CD4-positive, alpha-beta T cell (primary cell): ENCODE results near the gene FYCO1. TPM values are rescaled to one million over a fixed set of nuclear protein-coding genes. Genes with fewer than 3 reads are reported as not detected.

Experiments
- ATAC-seq: fragments of 200-7000 bp; cut with Tn5 transposase; one replicate; pipeline ENCODE4 v1.10.0; 2022; ENCODE audit warnings: mild to moderate bottlenecking; ENCODE audit not compliant: poor library complexity
- CTCF ChIA-PET: fragments of 350-600 bp; sonication (Branson Sonifier 250); formaldehyde crosslinking; loops from one replicate; lab custom pipeline; 2021; ENCODE audit warnings: antibody characterized with exemption, inconsistent platforms; lab: Charles Lee
- POLR2A ChIA-PET: fragments of 350-600 bp; sonication (Branson Sonifier 250); formaldehyde crosslinking; loops from one replicate; lab custom pipeline; 2021; ENCODE audit warnings: antibody characterized with exemption, inconsistent platforms; lab: Charles Lee
- DNase-seq, 14 experiments: peaks; one replicate each; pipeline ENCODE4 v3.0.0-alpha.2; 2013 to 2020; ENCODE audit warnings: mixed read lengths in 2 of 14
- H3K27ac ChIP-seq, 2 donors: one replicate each; pipeline versions ENCODE4 v1.5.1 to v1.7.0; 2013; ENCODE audit warnings: low read length in 2 of 2, low read depth in 1 of 2, mild to moderate bottlenecking in 1 of 2
- H3K27me3 ChIP-seq, 2 experiments: 1 replicate in 1 of 2; 2 replicates in 1 of 2; pipeline versions ENCODE4 v1.6.1 to v1.7.0; 2013; ENCODE audit warnings: low read length in 2 of 2, control low read depth in 1 of 2, mild to moderate bottlenecking in 1 of 2, moderate library complexity in 1 of 2; ENCODE audit not compliant: insufficient read depth in 2 of 2, control insufficient read depth in 1 of 2
- H3K36me3 ChIP-seq: one replicate; pipeline ENCODE4 v1.6.1; 2013; ENCODE audit warnings: low read length, control low read depth; ENCODE audit not compliant: insufficient read depth
- H3K4me1 ChIP-seq: one replicate; pipeline ENCODE4 v1.6.1; 2013; ENCODE audit warnings: low read length, control low read depth; ENCODE audit not compliant: insufficient read depth
- H3K4me3 ChIP-seq: one replicate; pipeline ENCODE4 v1.5.1; 2013; ENCODE audit warnings: mild to moderate bottlenecking, low read length, moderate library complexity
- H3K9me3 ChIP-seq, 2 experiments: 1 replicate in 1 of 2; 2 replicates in 1 of 2; pipeline versions ENCODE4 v1.6.1 to v1.7.0; 2013; ENCODE audit warnings: low read length in 2 of 2, mild to moderate bottlenecking in 2 of 2, control low read depth in 1 of 2, moderate library complexity in 1 of 2; ENCODE audit not compliant: control insufficient read depth in 1 of 2, insufficient read depth in 1 of 2
- H3K27ac Mint-ChIP-seq: one replicate; pipeline ENCODE4 v1.8.0; 2020; ENCODE audit warnings: mixed read lengths
- H3K27me3 Mint-ChIP-seq: one replicate; pipeline ENCODE4 v1.8.0; 2021; ENCODE audit warnings: mixed read lengths
- H3K36me3 Mint-ChIP-seq: one replicate; pipeline ENCODE4 v1.8.0; 2021; ENCODE audit warnings: low read depth, mixed read lengths
- H3K4me1 Mint-ChIP-seq: one replicate; pipeline ENCODE4 v1.8.0; 2021; ENCODE audit warnings: low read depth, mixed read lengths
- H3K4me3 Mint-ChIP-seq: one replicate; pipeline ENCODE4 v1.8.0; 2020; ENCODE audit warnings: mild to moderate bottlenecking, mixed read lengths
- H3K9me3 Mint-ChIP-seq: one replicate; pipeline ENCODE4 v1.8.0; 2020; ENCODE audit warnings: mixed read lengths
- CTCF ChIP-seq: fragments of 200-600 bp; IDR thresholded peaks from one replicate; pipeline ENCODE4 v1.8.0; 2022; ENCODE audit warnings: antibody characterized with exemption, mild to moderate bottlenecking
- intact Hi-C, 2 experiments: fragments of 100-400 bp; cut with DNase I in 1 of 2; cut with micrococcal nuclease in 1 of 2; formaldehyde crosslinking; loops; one replicate each; pipeline versions ENCODE4 v1.15.1 to v1.9.0; 2023 to 2025; cut with DNase I, micrococcal nuclease
- total RNA-seq, 174 experiments: library from RNA in 2 of 174; stranded (reverse) in 2 of 174; gene quantifications; one replicate each; pipeline ENCODE4 v1.2.3 and lab custom pipeline; 2021 to 2026

FYCO1 gene
- total RNA-seq, 2 experiments from 2014 or later, result 17.4 to 20.1 TPM

- peaks cover 63% of the 10 kb centered on the region for H3K4me1 Mint-ChIP-seq
- no peaks in the 10 kb centered on the region for H3K9me3 Mint-ChIP-seq
- Histone ChIP-seq H3K9me3 (no peaks in the 10 kb centered on the region), H3K4me1 (peaks cover 62% of the 10 kb centered on the region), H3K27me3 (no peaks in the 10 kb centered on the region), H3K4me3 (no peak overlapping the region), H3K27ac (no peak overlapping the region), H3K36me3 (peaks cover 60% of the 10 kb centered on the region)
- ChIA-PET CTCF (interaction anchor here (0.7 to 2.2 kb wide), 5 partner anchors 12 to 99 kb away, joined by 3 to 5 read pairs (median 3); no protein-coding TSS in a partner anchor), POLR2A (interaction anchor here (1.1 kb wide), 2 partner anchors 14 to 29 kb away, joined by 3 read pairs; no protein-coding TSS in a partner anchor)
- peak; percentile 14 for ATAC-seq
- intact Hi-C loops, result loop anchor here in 1 of 2 experiments (1.0 kb wide), 1 partner anchor 15 kb away; the partner anchor contains the start of gene FYCO1
- peak in 1 of 14 experiments; percentile 31 for DNase-seq
- peaks cover 94% of the 10 kb centered on the region for H3K36me3 Mint-ChIP-seq
- H3K27me3 Mint-ChIP-seq, result no peaks in the 10 kb centered on the region
- peak overlapping the region; percentile 56 for H3K27ac Mint-ChIP-seq
- H3K4me3 Mint-ChIP-seq, result no peak overlapping the region
- no peak for TF ChIP-seq CTCF
These were observed 15.3 kb downstream of the FYCO1 start for GRCh38 chr3:45980229-45980813.

DNA sequence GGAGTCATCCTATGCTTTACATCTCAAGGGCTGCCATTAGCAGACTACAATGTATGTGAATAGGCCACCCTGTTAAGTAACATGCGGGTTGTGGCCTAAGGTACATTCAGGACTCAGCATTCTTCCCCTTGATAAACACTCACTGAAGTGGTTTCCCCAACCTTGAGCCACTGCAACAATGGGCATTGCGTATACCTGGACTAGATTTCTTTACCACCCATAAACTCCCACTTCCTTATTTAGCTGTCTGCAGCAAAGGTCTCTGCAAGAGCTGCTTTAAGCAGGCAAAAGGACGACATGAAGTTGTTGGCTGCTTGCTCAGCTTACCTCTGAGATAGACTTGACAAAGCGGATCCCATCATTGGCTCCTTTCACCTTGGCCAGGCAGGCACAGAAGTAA, 16.2 kb downstream of the FYCO1 start:
- Histone ChIP-seq H3K36me3 (peaks cover 63% of the 10 kb centered on the region), H3K4me3 (no peak overlapping the region), H3K27me3 (no peaks in the 10 kb centered on the region), H3K27ac (no peak overlapping the region), H3K9me3 (no peaks in the 10 kb centered on the region), H3K4me1 (peaks cover 70% of the 10 kb centered on the region)
- ChIA-PET CTCF (interaction anchor here (0.7 to 2.2 kb wide), 4 partner anchors 12 to 99 kb away, joined by 3 to 5 read pairs (median 4); no protein-coding TSS in a partner anchor), POLR2A (interaction anchor here (1.1 kb wide), 2 partner anchors 13 to 28 kb away, joined by 3 read pairs; no protein-coding TSS in a partner anchor)
- peaks cover 70% of the 10 kb centered on the region for H3K4me1 Mint-ChIP-seq
- peak overlapping the region; percentile 96 for H3K27ac Mint-ChIP-seq
- DNase-seq (no peak), ATAC-seq (no peak)
- peaks cover 94% of the 10 kb centered on the region for H3K36me3 Mint-ChIP-seq
- H3K4me3 Mint-ChIP-seq, result no peak overlapping the region
- no peaks in the 10 kb centered on the region for H3K27me3 Mint-ChIP-seq
- no peak for TF ChIP-seq CTCF
- H3K9me3 Mint-ChIP-seq, result no peaks in the 10 kb centered on the region
- intact Hi-C loops, result loop anchor here (5.0 kb wide), 1 partner anchor 37 kb away; the partner anchor contains the start of gene CXCR6 (in 2 of the 2)

GRCh38 chr3:45978006-45978761, 17.4 kb downstream of the FYCO1 start:
- Mint-ChIP-seq H3K27me3 (no peaks in the 10 kb centered on the region), H3K4me3 (peak overlapping the region; percentile 81), H3K4me1 (peaks cover 68% of the 10 kb centered on the region), H3K9me3 (no peaks in the 10 kb centered on the region), H3K36me3 (peaks cover 94% of the 10 kb centered on the region), H3K27ac (peak overlapping the region; percentile 96)
- Histone ChIP-seq H3K9me3 (no peaks in the 10 kb centered on the region), H3K4me3 (no peak overlapping the region), H3K27ac (peak overlapping the region in 1 of 2 donors; percentile 8), H3K27me3 (no peaks in the 10 kb centered on the region), H3K4me1 (peaks cover 77% of the 10 kb centered on the region), H3K36me3 (peaks cover 57% of the 10 kb centered on the region)
- ChIA-PET POLR2A (interaction anchor here (2.4 to 5.6 kb wide), 3 partner anchors 16 to 87 kb away, joined by 9 to 42 read pairs (median 17); partner anchors contain the start of gene FYCO1), CTCF (interaction anchor here (1.8 kb wide), 2 partner anchors 10 to 101 kb away, joined by 4 to 11 read pairs; no protein-coding TSS in a partner anchor)
- intact Hi-C loops, result loop anchor here (5.0 kb wide), 1 partner anchor 36 kb away; the partner anchor contains the start of gene CXCR6 (in 2 of the 2)
- TF ChIP-seq CTCF, result no peak
- DNase-seq (peak in 13 of 14 experiments; percentile 35 to 74 (median 46)), ATAC-seq (peak; percentile 17)
